GM12865 (cell line): ENCODE data around the gene IL1RAPL2.

Experiments used
- DNase-seq: peaks from one replicate; pipeline ENCODE4 v3.0.0; 2010; ENCODE audit warnings: low read depth
- H3K4me3 ChIP-seq: 2 replicates; pipeline ENCODE4 v1.5.1; 2011; ENCODE audit warnings: mild to moderate bottlenecking, low read depth, low read length, control low read depth
- TF ChIP-seq, protein P1 (sequence below): IDR thresholded peaks from 2 replicates; pipeline ENCODE4 v1.5.1; 2011; ENCODE audit warnings: low read length, control low read depth, low read depth, inconsistent platforms; ENCODE audit not compliant: insufficient read depth; ENCODE audit errors: missing control alignments

The IL1RAPL2 gene

DNA sequence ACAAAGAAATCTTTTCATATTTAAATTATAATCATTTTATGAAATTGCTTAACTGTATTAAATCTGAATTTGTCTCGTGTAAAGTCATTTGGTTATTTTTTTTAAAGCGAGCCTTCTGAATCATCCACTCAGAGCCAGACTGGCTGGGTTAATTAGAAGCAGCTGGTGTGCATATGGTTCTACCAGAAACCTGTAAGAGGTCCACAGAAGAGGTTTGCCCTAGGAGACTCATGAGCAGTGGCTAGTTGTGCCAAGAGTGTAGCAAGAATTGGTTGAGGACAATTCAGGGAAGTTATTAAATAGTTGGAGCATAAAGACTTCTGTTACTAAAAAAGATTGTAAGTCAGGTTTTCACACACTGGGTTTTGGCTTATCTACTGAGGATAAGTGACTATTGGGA is 267.4 kb downstream of the IL1RAPL2 start:
- DNase-seq = no peak

DNA sequence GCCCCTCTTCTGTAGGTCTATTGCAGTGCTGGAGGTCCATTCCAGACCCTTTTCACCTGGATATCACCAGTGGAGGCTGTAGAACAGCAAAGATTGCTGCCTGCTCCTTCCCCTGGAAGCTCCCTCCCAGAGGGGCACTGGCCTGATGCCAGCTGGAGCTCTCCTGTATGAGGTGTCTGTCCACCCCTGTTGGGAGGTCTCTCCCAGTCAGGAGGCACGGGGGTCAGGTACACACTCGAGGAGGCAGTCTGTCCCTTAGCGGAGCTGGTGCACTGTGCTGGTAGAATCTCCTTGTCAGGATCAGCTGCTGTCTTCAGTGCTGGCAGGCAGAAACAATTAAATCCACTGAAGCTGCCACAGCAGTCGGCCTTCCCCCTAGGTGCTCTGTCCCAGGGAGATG is 276.6 kb downstream of the IL1RAPL2 start:
- no peak for DNase-seq
- no peak overlapping the region for H3K4me3 ChIP-seq
- TF ChIP-seq, protein P1, sequence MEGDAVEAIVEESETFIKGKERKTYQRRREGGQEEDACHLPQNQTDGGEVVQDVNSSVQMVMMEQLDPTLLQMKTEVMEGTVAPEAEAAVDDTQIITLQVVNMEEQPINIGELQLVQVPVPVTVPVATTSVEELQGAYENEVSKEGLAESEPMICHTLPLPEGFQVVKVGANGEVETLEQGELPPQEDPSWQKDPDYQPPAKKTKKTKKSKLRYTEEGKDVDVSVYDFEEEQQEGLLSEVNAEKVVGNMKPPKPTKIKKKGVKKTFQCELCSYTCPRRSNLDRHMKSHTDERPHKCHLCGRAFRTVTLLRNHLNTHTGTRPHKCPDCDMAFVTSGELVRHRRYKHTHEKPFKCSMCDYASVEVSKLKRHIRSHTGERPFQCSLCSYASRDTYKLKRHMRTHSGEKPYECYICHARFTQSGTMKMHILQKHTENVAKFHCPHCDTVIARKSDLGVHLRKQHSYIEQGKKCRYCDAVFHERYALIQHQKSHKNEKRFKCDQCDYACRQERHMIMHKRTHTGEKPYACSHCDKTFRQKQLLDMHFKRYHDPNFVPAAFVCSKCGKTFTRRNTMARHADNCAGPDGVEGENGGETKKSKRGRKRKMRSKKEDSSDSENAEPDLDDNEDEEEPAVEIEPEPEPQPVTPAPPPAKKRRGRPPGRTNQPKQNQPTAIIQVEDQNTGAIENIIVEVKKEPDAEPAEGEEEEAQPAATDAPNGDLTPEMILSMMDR = no peak

More for the DNA sequence above, 267.4 kb downstream of the IL1RAPL2 start:
- TF ChIP-seq, protein P1 = no peak
- no peak overlapping the region for H3K4me3 ChIP-seq

DNA sequence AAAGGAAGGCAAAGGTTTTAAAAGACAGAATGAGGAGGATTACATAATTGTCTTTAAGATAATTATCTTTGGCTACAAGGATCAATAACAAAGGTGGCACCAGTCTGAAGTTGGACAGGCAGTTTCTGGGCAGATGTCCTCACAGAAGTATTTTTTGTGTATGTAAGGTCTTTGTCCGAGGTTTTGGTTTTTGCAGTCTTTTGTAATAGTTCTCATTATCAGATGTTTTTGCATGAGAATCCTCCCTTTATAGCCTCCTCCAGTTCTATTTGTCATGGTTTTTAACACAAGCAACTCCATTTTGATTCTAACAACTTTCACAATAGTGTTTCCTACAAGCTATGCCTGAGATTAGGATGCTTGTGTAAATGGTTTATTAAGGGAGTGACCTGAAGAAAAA is 286.2 kb downstream of the IL1RAPL2 start:
- TF ChIP-seq, protein P1 = no peak
- no peak overlapping the region for H3K4me3 ChIP-seq
- DNase-seq = no peak

DNA sequence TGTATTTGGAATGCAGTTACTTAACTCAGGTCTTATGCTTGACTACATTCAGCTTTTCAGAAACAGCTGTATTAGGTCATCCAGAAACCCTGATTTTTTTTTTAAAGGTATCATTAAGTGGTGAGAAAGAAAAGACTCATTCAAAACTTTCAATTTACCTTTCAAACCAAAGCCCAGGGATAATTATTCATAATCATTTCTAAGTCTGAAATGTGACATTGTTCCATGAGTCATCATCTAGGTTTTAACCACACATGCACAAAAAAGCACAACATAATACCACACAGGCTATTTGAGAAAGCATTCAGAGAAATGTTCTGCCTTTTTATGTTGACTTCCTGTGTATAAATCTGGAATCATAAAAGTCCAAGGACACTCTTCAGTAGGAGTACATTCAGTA is 288.2 kb downstream of the IL1RAPL2 start:
- no peak overlapping the region for H3K4me3 ChIP-seq
- no peak for DNase-seq
- TF ChIP-seq, protein P1 = no peak

DNA sequence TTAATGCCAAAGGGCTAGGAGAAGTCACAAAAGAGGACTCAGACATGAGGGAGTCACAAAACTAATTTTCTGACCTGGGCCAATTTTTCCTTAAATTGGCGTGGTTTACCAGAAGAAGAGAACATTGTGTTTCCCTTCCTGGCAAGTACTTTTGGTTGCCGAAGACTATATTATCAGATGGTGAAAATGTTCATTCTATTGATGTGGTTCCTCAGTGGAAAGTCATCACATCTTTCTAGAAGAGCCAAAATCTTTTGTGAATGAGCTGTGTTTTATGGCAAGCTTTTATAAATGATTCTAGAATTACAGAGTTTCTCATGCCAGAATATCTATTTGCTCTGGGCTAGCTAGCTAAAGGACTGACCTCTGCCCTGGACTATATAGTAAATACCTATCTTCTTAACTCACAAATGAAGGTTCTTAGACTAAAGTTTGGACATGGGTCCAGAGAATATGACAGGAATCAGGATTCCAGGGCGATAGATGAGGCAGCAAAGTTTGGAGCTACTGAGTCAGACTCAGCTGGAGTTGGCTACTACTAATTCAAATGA is 288.9 kb downstream of the IL1RAPL2 start:
- H3K4me3 ChIP-seq = no peak overlapping the region
- no peak for DNase-seq
- TF ChIP-seq, protein P1 = no peak

DNA sequence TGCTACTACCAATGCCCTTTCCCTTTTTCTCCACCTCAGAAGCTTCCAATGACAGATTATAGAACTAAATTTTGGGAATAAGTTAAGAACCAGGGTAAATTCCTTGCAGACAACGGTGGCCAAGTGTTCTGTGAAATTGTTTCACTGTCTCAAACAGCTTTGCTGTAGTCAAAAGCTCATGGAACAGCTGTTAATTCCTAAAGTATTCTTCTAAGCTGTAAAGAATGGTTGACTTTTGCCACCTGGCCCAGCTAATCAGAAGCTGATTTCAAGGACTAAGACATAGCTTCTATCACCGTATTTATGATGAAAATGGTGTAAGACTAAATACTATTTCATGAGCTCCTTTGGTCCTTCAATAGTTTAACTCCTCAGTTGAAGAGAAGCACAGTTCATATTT is 297.5 kb downstream of the IL1RAPL2 start:
- TF ChIP-seq, protein P1 = no peak
- H3K4me3 ChIP-seq = no peak overlapping the region
- no peak for DNase-seq

DNA sequence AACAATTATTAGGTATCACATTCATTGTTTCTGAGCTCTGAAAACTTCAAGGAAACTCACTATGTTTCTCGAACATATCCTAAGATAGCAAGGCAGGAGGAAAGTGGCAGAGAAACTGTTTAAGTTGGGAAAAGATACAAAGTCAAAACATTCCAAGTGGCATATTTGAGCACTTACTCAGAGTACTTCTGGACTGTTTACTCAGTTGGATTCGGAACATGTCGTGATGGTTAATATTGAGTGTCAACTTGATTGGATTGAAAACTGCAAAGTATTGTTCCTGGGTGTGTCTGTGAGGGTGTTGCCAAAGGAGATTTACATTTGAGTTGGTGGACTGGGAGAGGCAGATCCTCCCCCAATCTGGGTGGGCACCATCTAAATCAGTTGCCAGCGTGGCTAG is 298.3 kb downstream of the IL1RAPL2 start:
- TF ChIP-seq, protein P1 = no peak
- no peak for DNase-seq

More for the DNA sequence above, 298.3 kb downstream of the IL1RAPL2 start:
- no peak overlapping the region for H3K4me3 ChIP-seq
